WTC11 (cell line): Measurements from ENCODE around the gene ELOB.

ENCODE experiments used
- CREB1 ChIP-seq: sonication (generic); formaldehyde crosslinking; IDR thresholded peaks from 2 replicates; pipeline ENCODE4 v1.8.0; 2023; ENCODE audit warnings: mild to moderate bottlenecking, missing genetic modification reagents
- CREM ChIP-seq: sonication (generic); formaldehyde crosslinking; IDR thresholded peaks from 2 replicates; pipeline ENCODE4 v1.8.1; 2022; ENCODE audit warnings: mild to moderate bottlenecking, missing genetic modification reagents, moderate library complexity
- CTCF ChIP-seq: fragments of 200-600 bp; IDR thresholded peaks from 2 replicates; pipeline ENCODE4 v1.8.0; 2022; ENCODE audit warnings: antibody characterized with exemption
- JUN ChIP-seq: sonication (generic); formaldehyde crosslinking; IDR thresholded peaks from 2 replicates; pipeline ENCODE4 v1.8.0; 2023; ENCODE audit warnings: mild to moderate bottlenecking, missing genetic modification reagents
- KAT7 ChIP-seq: sonication (generic); formaldehyde crosslinking; IDR thresholded peaks from 2 replicates; pipeline ENCODE4 v1.8.1; 2023; ENCODE audit warnings: missing genetic modification reagents, mild to moderate bottlenecking, borderline replicate concordance
- MAX ChIP-seq: sonication (generic); formaldehyde crosslinking; IDR thresholded peaks from 2 replicates; pipeline ENCODE4 v1.8.0; 2022; ENCODE audit warnings: mild to moderate bottlenecking, missing genetic modification reagents
- NR1H2 ChIP-seq: sonication (generic); formaldehyde crosslinking; IDR thresholded peaks from 2 replicates; pipeline ENCODE4 v1.9.0; 2021; ENCODE audit warnings: mild to moderate bottlenecking, moderate library complexity, missing genetic modification reagents
- SP1 ChIP-seq: sonication (generic); formaldehyde crosslinking; conservative IDR thresholded peaks from 2 replicates; pipeline ENCODE4 v1.8.1; 2022; ENCODE audit warnings: missing genetic modification reagents
- TF ChIP-seq, protein P1 (sequence below): sonication (generic); formaldehyde crosslinking; IDR thresholded peaks from 2 replicates; pipeline ENCODE4 v1.8.1; 2023; ENCODE audit warnings: mild to moderate bottlenecking, missing genetic modification reagents, moderate library complexity

- no peak for TF ChIP-seq CREB1 (CRISPR knock-in tag)
- no peak for TF ChIP-seq CREM (CRISPR knock-in tag)
- no peak for TF ChIP-seq JUN
- TF ChIP-seq, protein P1, sequence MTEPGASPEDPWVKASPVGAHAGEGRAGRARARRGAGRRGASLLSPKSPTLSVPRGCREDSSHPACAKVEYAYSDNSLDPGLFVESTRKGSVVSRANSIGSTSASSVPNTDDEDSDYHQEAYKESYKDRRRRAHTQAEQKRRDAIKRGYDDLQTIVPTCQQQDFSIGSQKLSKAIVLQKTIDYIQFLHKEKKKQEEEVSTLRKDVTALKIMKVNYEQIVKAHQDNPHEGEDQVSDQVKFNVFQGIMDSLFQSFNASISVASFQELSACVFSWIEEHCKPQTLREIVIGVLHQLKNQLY (CRISPR knock-in tag), result no peak
- no peak for TF ChIP-seq KAT7 (CRISPR knock-in tag)
- TF ChIP-seq SP1 (CRISPR knock-in tag), result no peak
- no peak for TF ChIP-seq MAX (CRISPR knock-in tag)
- TF ChIP-seq CTCF, result no peak
- TF ChIP-seq NR1H2, result no peak
Measured at GRCh38 chr16:2786061-2786825, 9.2 kb upstream of the ELOB start.
